K562 (cell line): ENCODE measurements around the gene TACR1. TPM values are rescaled to one million over a fixed set of nuclear protein-coding genes. Genes with fewer than 3 reads are reported as not detected.

Experiments
- ATF1 ChIP-seq, 2 experiments: fragments of 450-650 bp in 1 of 2; IDR thresholded peaks; 2 replicates each; pipeline ENCODE4 v1.6.1; 2016; ENCODE audit warnings: missing compliant biosample characterization in 1 of 2, missing genetic modification characterization in 1 of 2
- CTCF ChIP-seq, 3 experiments: IDR thresholded peaks in 2 of 3; conservative IDR thresholded peaks in 1 of 3; 2 replicates each; pipeline ENCODE4 v1.5.1; 2011 to 2012; ENCODE audit warnings: low read length in 3 of 3, mild to moderate bottlenecking in 3 of 3, control low read depth in 2 of 3, improper control_type of control experiment in 1 of 3, inconsistent platforms in 1 of 3, low read depth in 1 of 3, mixed read lengths in 1 of 3, moderate library complexity in 1 of 3; ENCODE audit not compliant: insufficient read depth in 2 of 3
- E2F3 ChIP-seq: fragments of 250-450 bp; sonication (Bioruptor Pico); IDR thresholded peaks from 2 replicates; pipeline ENCODE4 v1.4.0; 2020; ENCODE audit warnings: mild to moderate bottlenecking
- FIP1L1 ChIP-seq: fragments of 200-400 bp; formaldehyde crosslinking; IDR thresholded peaks from 2 replicates; pipeline ENCODE4 v1.6.1; 2018; ENCODE audit warnings: mild to moderate bottlenecking, low read depth, low read length; ENCODE audit not compliant: poor library complexity, severe bottlenecking
- HDAC1 ChIP-seq, 2 experiments: fragments of 450-650 bp; IDR thresholded peaks; 2 replicates each; pipeline ENCODE4 v1.6.1; 2016 to 2017; ENCODE audit warnings: inconsistent platforms in 1 of 2, mild to moderate bottlenecking in 1 of 2, moderate library complexity in 1 of 2
- IRF9 ChIP-seq: fragments of 450-650 bp; IDR thresholded peaks from 2 replicates; pipeline ENCODE4 v1.6.1; 2016; ENCODE audit warnings: missing biosample characterization, missing genetic modification characterization
- KLF10 ChIP-seq: fragments of 250-450 bp; sonication (Bioruptor Pico); IDR thresholded peaks from 2 replicates; pipeline ENCODE4 v1.6.1; 2021; ENCODE audit warnings: matching md5 sums
- MCM5 ChIP-seq: fragments of 450-650 bp; IDR thresholded peaks from 2 replicates; pipeline ENCODE4 v1.6.1; 2016; ENCODE audit warnings: low read depth
- NFIC ChIP-seq: fragments of 450-650 bp; IDR thresholded peaks from 2 replicates; pipeline ENCODE4 v1.6.1; 2017; ENCODE audit warnings: mild to moderate bottlenecking, inconsistent platforms
- NR2F6 ChIP-seq: fragments of 450-650 bp; formaldehyde crosslinking; IDR thresholded peaks from 2 replicates; pipeline ENCODE4 v1.4.0; 2020; ENCODE audit warnings: mild to moderate bottlenecking
- PREB ChIP-seq: sonication (generic); formaldehyde crosslinking; IDR thresholded peaks from 2 replicates; pipeline ENCODE4 v1.8.1; 2023; ENCODE audit warnings: mild to moderate bottlenecking, missing genetic modification reagents
- SIN3B ChIP-seq: fragments of 450-650 bp; IDR thresholded peaks from 2 replicates; pipeline ENCODE4 v1.6.1; 2017; ENCODE audit warnings: low read depth, mild to moderate bottlenecking, moderate library complexity
- SMAD4 ChIP-seq: fragments of 250-450 bp; sonication (Bioruptor Pico); conservative IDR thresholded peaks from 2 replicates; pipeline ENCODE4 v1.8.0; 2021; ENCODE audit warnings: inconsistent platforms, mild to moderate bottlenecking, moderate library complexity
- SNIP1 ChIP-seq: fragments of 450-650 bp; IDR thresholded peaks from 2 replicates; pipeline ENCODE4 v1.7.1; 2017; ENCODE audit warnings: low read depth, mild to moderate bottlenecking
- STAT5B ChIP-seq: fragments of 250-450 bp; sonication (Bioruptor Pico); IDR thresholded peaks from 2 replicates; pipeline ENCODE4 v1.8.0; 2021; ENCODE audit warnings: mild to moderate bottlenecking, inconsistent platforms
- WHSC1 ChIP-seq: IDR thresholded peaks from one replicate; pipeline ENCODE4 v1.6.1; 2012; ENCODE audit warnings: low read length, control low read depth, inconsistent platforms
- ZNF316 ChIP-seq: fragments of 450-650 bp; IDR thresholded peaks from 2 replicates; pipeline ENCODE4 v1.6.1; 2016
- ZNF551 ChIP-seq: fragments of 250-450 bp; sonication (Bioruptor Pico); IDR thresholded peaks from 2 replicates; pipeline ENCODE4 v1.5.0; 2021; ENCODE audit warnings: mild to moderate bottlenecking, moderate library complexity
- ZNF77 ChIP-seq: fragments of 250-450 bp; sonication (Bioruptor Pico); IDR thresholded peaks from 2 replicates; pipeline ENCODE4 v1.5.0; 2020
- polyA plus RNA-seq, 8 experiments: library from polyadenylated mRNA; depleted of rRNA in 4 of 8; stranded (reverse) in 5 of 8; unstranded in 3 of 8; fragments of >200 nt; fragmentation: Nextera tagmentation in 2 of 8; fragmentation: Illumina TruSeq in 1 of 8; extraction: Ambion mirVana in 2 of 8; extraction: Trizol in 1 of 8; gene quantifications; 2 replicates each; pipeline versions ENCODE4 v1.2.1 to v1.2.3, GENCODE V29; 2011 to 2014; ENCODE audit warnings: inconsistent platforms in 1 of 8, missing spikeins in 1 of 8
- total RNA-seq, 7 experiments: library from RNA; depleted of rRNA in 6 of 7; stranded (reverse); fragments of >200 nt in 6 of 7; fragmentation: Illumina TruSeq in 2 of 7; extraction: Trizol in 2 of 7; gene quantifications; 2 replicates each; pipeline versions ENCODE4 v1.2.1 to v1.2.3, GENCODE V29; 2011 to 2021; ENCODE audit warnings: low replicate concordance in 1 of 7
- TF ChIP-seq, protein P1 (sequence below), 2 experiments: fragments of 450-650 bp; IDR thresholded peaks; 2 replicates each; pipeline ENCODE4 v1.6.1; 2018; ENCODE audit warnings: mild to moderate bottlenecking in 2 of 2, low read depth in 1 of 2; ENCODE audit not compliant: partially characterized antibody in 2 of 2

The TACR1 gene
- total and polyA plus RNA-seq, 9 of the 15 experiments (the other 6 are each of a cell fraction or from before 2014, with no cell fraction given) = not detected

- TF ChIP-seq CTCF (IDR thresholded peaks at IDR 0.05 in 2 of 3, conservative IDR thresholded peaks at IDR 0.05 in 1 of 3; ENCODE audit: insufficient read depth in 2 of 3, low read depth in 1 of 3, low read length in 3 of 3) = no peak
- TF ChIP-seq, protein P1, sequence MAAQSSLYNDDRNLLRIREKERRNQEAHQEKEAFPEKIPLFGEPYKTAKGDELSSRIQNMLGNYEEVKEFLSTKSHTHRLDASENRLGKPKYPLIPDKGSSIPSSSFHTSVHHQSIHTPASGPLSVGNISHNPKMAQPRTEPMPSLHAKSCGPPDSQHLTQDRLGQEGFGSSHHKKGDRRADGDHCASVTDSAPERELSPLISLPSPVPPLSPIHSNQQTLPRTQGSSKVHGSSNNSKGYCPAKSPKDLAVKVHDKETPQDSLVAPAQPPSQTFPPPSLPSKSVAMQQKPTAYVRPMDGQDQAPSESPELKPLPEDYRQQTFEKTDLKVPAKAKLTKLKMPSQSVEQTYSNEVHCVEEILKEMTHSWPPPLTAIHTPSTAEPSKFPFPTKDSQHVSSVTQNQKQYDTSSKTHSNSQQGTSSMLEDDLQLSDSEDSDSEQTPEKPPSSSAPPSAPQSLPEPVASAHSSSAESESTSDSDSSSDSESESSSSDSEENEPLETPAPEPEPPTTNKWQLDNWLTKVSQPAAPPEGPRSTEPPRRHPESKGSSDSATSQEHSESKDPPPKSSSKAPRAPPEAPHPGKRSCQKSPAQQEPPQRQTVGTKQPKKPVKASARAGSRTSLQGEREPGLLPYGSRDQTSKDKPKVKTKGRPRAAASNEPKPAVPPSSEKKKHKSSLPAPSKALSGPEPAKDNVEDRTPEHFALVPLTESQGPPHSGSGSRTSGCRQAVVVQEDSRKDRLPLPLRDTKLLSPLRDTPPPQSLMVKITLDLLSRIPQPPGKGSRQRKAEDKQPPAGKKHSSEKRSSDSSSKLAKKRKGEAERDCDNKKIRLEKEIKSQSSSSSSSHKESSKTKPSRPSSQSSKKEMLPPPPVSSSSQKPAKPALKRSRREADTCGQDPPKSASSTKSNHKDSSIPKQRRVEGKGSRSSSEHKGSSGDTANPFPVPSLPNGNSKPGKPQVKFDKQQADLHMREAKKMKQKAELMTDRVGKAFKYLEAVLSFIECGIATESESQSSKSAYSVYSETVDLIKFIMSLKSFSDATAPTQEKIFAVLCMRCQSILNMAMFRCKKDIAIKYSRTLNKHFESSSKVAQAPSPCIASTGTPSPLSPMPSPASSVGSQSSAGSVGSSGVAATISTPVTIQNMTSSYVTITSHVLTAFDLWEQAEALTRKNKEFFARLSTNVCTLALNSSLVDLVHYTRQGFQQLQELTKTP (IDR thresholded peaks at IDR 0.05; ENCODE audit: low read depth in 1 of 2, partially characterized antibody in 2 of 2) = no peak
- no peak for TF ChIP-seq STAT5B
- TF ChIP-seq NFIC = peak; percentile 37; the same call in 1 of the 2 replicates
- no peak for TF ChIP-seq SNIP1
- no peak for TF ChIP-seq NR2F6 (CRISPR knock-in tag)
- TF ChIP-seq SMAD4 (CRISPR knock-in tag) = no peak
- TF ChIP-seq ZNF316 = no peak
- TF ChIP-seq E2F3 = no peak
- no peak for TF ChIP-seq ZNF551
- no peak for TF ChIP-seq PREB (CRISPR knock-in tag)
- TF ChIP-seq SIN3B = no peak
- TF ChIP-seq WHSC1 = no peak
- no peak for TF ChIP-seq HDAC1 (IDR thresholded peaks at IDR 0.05)
- TF ChIP-seq MCM5 = no peak
- TF ChIP-seq FIP1L1 = no peak
- no peak for TF ChIP-seq KLF10 (CRISPR knock-in tag)
- TF ChIP-seq ZNF77 = no peak
- TF ChIP-seq ATF1 (CRISPR knock-in tag; IDR thresholded peaks at IDR 0.05) = no peak
- TF ChIP-seq ATF1 (tag; IDR thresholded peaks at IDR 0.05) = no peak
- TF ChIP-seq IRF9 (tag) = no peak
Measured at GRCh38 chr2:75090770-75091515, 108.4 kb downstream of the TACR1 start (continued).
